ENCODE results near the gene C22orf23. TPM values are rescaled to one million over a fixed set of nuclear protein-coding genes. Genes with fewer than 3 reads are reported as not detected.
"Not testable (repeated sequence)": the region's sequence is repeated elsewhere in the genome, so short reads cannot be mapped to it uniquely, and the experiment has no call there.

The C22orf23 gene
- total and polyA plus RNA-seq, 2 of the 13 experiments (the other 11 are each of a cell fraction or from before 2014, with no cell fraction given), result 0.21 to 0.24 TPM

DNA sequence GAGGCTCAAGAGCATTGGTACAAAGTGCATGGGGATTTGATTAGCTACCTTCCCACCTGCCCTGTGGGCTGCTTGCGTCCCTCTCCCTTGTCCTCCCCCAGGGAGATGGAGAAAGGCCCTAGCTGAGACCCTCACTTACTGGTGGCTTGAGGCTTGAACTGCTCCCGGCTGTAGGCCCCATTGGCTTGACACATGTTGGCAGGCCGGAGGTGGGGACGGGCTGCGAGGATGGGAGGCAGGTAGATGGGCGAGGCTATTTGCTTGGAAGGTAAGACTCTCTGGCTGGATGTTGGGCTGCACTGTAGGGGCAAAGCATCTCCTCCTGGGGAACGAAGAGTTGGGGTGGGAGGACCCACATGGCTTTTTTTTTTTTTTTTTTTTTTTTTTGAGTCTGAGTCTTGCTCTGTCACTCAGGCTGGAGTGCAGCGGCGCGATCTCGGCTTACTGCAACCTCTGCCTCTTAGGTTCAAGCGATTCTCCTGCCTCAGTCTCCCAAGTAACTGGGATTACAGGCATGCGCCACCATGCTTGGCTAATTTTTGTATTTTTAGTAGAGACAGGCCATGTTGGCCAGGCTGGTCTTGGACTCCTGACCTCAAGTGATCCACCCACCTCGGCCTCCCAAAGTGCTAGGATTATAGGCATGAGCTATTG, 6.1 kb downstream of the C22orf23 start:
- TF ChIP-seq, protein P1, sequence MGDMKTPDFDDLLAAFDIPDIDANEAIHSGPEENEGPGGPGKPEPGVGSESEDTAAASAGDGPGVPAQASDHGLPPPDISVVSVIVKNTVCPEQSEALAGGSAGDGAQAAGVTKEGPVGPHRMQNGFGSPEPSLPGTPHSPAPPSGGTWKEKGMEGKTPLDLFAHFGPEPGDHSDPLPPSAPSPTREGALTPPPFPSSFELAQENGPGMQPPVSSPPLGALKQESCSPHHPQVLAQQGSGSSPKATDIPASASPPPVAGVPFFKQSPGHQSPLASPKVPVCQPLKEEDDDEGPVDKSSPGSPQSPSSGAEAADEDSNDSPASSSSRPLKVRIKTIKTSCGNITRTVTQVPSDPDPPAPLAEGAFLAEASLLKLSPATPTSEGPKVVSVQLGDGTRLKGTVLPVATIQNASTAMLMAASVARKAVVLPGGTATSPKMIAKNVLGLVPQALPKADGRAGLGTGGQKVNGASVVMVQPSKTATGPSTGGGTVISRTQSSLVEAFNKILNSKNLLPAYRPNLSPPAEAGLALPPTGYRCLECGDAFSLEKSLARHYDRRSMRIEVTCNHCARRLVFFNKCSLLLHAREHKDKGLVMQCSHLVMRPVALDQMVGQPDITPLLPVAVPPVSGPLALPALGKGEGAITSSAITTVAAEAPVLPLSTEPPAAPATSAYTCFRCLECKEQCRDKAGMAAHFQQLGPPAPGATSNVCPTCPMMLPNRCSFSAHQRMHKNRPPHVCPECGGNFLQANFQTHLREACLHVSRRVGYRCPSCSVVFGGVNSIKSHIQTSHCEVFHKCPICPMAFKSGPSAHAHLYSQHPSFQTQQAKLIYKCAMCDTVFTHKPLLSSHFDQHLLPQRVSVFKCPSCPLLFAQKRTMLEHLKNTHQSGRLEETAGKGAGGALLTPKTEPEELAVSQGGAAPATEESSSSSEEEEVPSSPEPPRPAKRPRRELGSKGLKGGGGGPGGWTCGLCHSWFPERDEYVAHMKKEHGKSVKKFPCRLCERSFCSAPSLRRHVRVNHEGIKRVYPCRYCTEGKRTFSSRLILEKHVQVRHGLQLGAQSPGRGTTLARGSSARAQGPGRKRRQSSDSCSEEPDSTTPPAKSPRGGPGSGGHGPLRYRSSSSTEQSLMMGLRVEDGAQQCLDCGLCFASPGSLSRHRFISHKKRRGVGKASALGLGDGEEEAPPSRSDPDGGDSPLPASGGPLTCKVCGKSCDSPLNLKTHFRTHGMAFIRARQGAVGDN (CRISPR knock-in tag; IDR thresholded peaks at IDR 0.05), result peak; percentile 33; the same call in 1 of the 2 replicates
- POLR2A ChIA-PET, result interaction anchor here (1.0 kb wide), 1 partner anchor 28 kb away, joined by 4 read pairs; no protein-coding TSS in a partner anchor
- CTCF ChIA-PET (ENCODE audit: low intra/inter-chr PET ratio, low total read pairs); H3K36me3 ChIP-seq (replicated peaks in 1 of 2; ENCODE audit: control insufficient read depth in 1 of 2, insufficient read depth in 2 of 2, low read length in 2 of 2); H3K27ac ChIP-seq (ENCODE audit: extremely low read length, insufficient read depth, low read length); FAIRE-seq; DNase-seq (ENCODE audit: low spot score); BruUV-seq (replicated peaks); H3K9ac ChIP-seq (ENCODE audit: insufficient read depth, low read depth, low read length); H3K27me3 ChIP-seq (ENCODE audit: control insufficient read depth in 1 of 2, insufficient read depth in 2 of 2, low read length in 2 of 2); ATAC-seq; H3K9me3 ChIP-seq (ENCODE audit: low read length); H2AFZ ChIP-seq (ENCODE audit: low read length); intact Hi-C loops (cut with micrococcal nuclease; ENCODE audit: unreplicated experiment); H3K4me3 ChIP-seq (replicated peaks in 1 of 3; ENCODE audit: insufficient read depth in 1 of 3, low read depth in 2 of 3, low read length in 3 of 3); H3K4me2 ChIP-seq (ENCODE audit: low read depth, low read length); H4K20me1 ChIP-seq (ENCODE audit: insufficient read depth, low read length); in situ Hi-C loops (cut with HindIII; ENCODE audit: extremely low pct_ligation_motif_present, low pct_unique_long_range_greater_than_20kb); H3K79me2 ChIP-seq (ENCODE audit: insufficient read depth, low read length): not testable (repeated sequence)
- peaks cover 20% of the 10 kb centered on the region for H3K4me1 ChIP-seq (ENCODE audit: insufficient read depth, low read length)
- WGBS (ENCODE audit: low lambda C conversion rate), result 83% methylated on average over 14 of the region's 14 CpGs

DNA sequence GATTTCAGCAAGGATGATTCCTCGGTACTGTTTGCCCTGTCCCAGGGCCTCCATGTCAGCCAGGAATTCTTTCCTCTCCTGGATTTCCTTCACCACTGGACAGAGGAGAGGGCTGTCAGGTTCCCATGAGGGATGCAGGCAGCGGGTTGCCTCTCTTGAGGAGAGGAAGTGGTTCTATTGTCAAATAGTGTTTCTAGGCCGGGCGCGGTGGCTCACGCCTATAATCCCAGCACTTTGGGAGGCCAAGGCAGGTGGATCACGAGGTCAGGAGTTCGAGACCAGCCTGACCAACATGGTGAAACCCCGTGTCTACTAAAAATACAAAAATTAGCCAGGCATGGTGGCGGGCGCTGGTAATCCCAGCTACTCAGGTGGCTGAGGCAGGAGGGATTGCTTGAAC, 9.0 kb downstream of the C22orf23 start:
- DNase-seq (ENCODE audit: low spot score); H3K36me3 ChIP-seq (replicated peaks in 1 of 2; ENCODE audit: control insufficient read depth in 1 of 2, insufficient read depth in 2 of 2, low read length in 2 of 2); H3K9me3 ChIP-seq (ENCODE audit: low read length); intact Hi-C loops (cut with micrococcal nuclease; ENCODE audit: unreplicated experiment); FAIRE-seq; H3K27ac ChIP-seq (ENCODE audit: extremely low read length, insufficient read depth, low read length); in situ Hi-C loops (cut with HindIII; ENCODE audit: extremely low pct_ligation_motif_present, low pct_unique_long_range_greater_than_20kb); BruUV-seq (replicated peaks); H4K20me1 ChIP-seq (ENCODE audit: insufficient read depth, low read length); H3K27me3 ChIP-seq (ENCODE audit: control insufficient read depth in 1 of 2, insufficient read depth in 2 of 2, low read length in 2 of 2); H3K9ac ChIP-seq (ENCODE audit: insufficient read depth, low read depth, low read length); POLR2A ChIA-PET; H2AFZ ChIP-seq (ENCODE audit: low read length); H3K4me2 ChIP-seq (ENCODE audit: low read depth, low read length); H3K4me3 ChIP-seq (replicated peaks in 1 of 3; ENCODE audit: insufficient read depth in 1 of 3, low read depth in 2 of 3, low read length in 3 of 3); H3K79me2 ChIP-seq (ENCODE audit: insufficient read depth, low read length); ATAC-seq; CTCF ChIA-PET (ENCODE audit: low intra/inter-chr PET ratio, low total read pairs): not testable (repeated sequence)
- 86% methylated on average over 9 of the region's 11 CpGs for WGBS (ENCODE audit: low lambda C conversion rate)
- peaks cover 13% of the 10 kb centered on the region for H3K4me1 ChIP-seq (ENCODE audit: insufficient read depth, low read length)

Data from HepG2 (cell line).